Jurkat, Clone E6-1 (cell line): Measurements from ENCODE around the gene TP53BP1. TPM values are rescaled to one million over a fixed set of nuclear protein-coding genes. Genes with fewer than 3 reads are reported as not detected.
"Not testable (repeated sequence)": the region's sequence is repeated elsewhere in the genome, so short reads cannot be mapped to it uniquely, and the experiment has no call there.

Source experiments
- DNase-seq: peaks from one replicate; pipeline ENCODE4 v3.0.0-alpha.2; 2011; ENCODE audit warnings: low read depth, low spot score
- H3K4me3 ChIP-seq: 2 replicates; pipeline ENCODE4 v1.5.1; 2011; ENCODE audit warnings: mild to moderate bottlenecking, low read length, control low read depth, moderate library complexity
- polyA plus RNA-seq: library from polyadenylated mRNA; unstranded; fragments of >200 nt; gene quantifications from one replicate; pipeline ENCODE4 v1.2.1, GENCODE V29; 2012; ENCODE audit warnings: missing spikeins; ENCODE audit not compliant: insufficient read length, insufficient read depth

The TP53BP1 gene
- 30.0 TPM for polyA plus RNA-seq

- peak; percentile 91 for DNase-seq
- H3K4me3 ChIP-seq: peak within 1 kb of the TSS; percentile 89
These were observed at the start of gene TP53BP1 for GRCh38 chr15:43492673-43493601. TSS of gene TP53BP1 (minus strand) at chr15:43493156. CDS start at chr15:43493043, 113 bp downstream.

GRCh38 chr15:43541785-43542184 lies 48.8 kb upstream of the TP53BP1 start:
- H3K4me3 ChIP-seq: no peak overlapping the region
- DNase-seq: no peak

- no peak for DNase-seq
- no peak overlapping the region for H3K4me3 ChIP-seq
These were observed 45.1 kb upstream of the TP53BP1 start for GRCh38 chr15:43538091-43538490.

GRCh38 chr15:43534897-43535296 lies 41.9 kb upstream of the TP53BP1 start:
- DNase-seq: no peak

GRCh38 chr15:43532826-43533225 lies 39.9 kb upstream of the TP53BP1 start:
- DNase-seq, H3K4me3 ChIP-seq: not testable (repeated sequence)

More at GRCh38 chr15:43534897-43535296, 41.9 kb upstream of the TP53BP1 start:
- no peak overlapping the region for H3K4me3 ChIP-seq

- H3K4me3 ChIP-seq: no peak overlapping the region
- no peak for DNase-seq
These were observed 38.2 kb upstream of the TP53BP1 start for GRCh38 chr15:43531018-43531670.

- no peak for DNase-seq
- H3K4me3 ChIP-seq: no peak overlapping the region
These were observed 36.8 kb upstream of the TP53BP1 start for GRCh38 chr15:43529587-43530345.

GRCh38 chr15:43529141-43529540 lies 36.2 kb upstream of the TP53BP1 start:
- DNase-seq: no peak
- H3K4me3 ChIP-seq: no peak overlapping the region

GRCh38 chr15:43528542-43529007 lies 35.6 kb upstream of the TP53BP1 start:
- no peak overlapping the region for H3K4me3 ChIP-seq
- no peak for DNase-seq

GRCh38 chr15:43527802-43528541 lies 35.0 kb upstream of the TP53BP1 start:
- no peak overlapping the region for H3K4me3 ChIP-seq
- DNase-seq: no peak

- no peak for DNase-seq
- no peak overlapping the region for H3K4me3 ChIP-seq
These were observed 34.3 kb upstream of the TP53BP1 start for GRCh38 chr15:43527016-43527801.

- DNase-seq: no peak
- no peak overlapping the region for H3K4me3 ChIP-seq
These were observed 33.4 kb upstream of the TP53BP1 start for GRCh38 chr15:43526261-43526930.

- no peak overlapping the region for H3K4me3 ChIP-seq
- no peak for DNase-seq
These were observed 32.2 kb upstream of the TP53BP1 start for GRCh38 chr15:43525131-43525530.

- H3K4me3 ChIP-seq: no peak overlapping the region
- DNase-seq: no peak
These were observed 31.4 kb upstream of the TP53BP1 start for GRCh38 chr15:43524254-43524845.

- no peak for DNase-seq
- H3K4me3 ChIP-seq: no peak overlapping the region
These were observed 30.7 kb upstream of the TP53BP1 start for GRCh38 chr15:43523646-43524045.

GRCh38 chr15:43522247-43522646 lies 29.3 kb upstream of the TP53BP1 start:
- no peak overlapping the region for H3K4me3 ChIP-seq
- no peak for DNase-seq

- DNase-seq: no peak
- no peak overlapping the region for H3K4me3 ChIP-seq
These were observed 28.5 kb upstream of the TP53BP1 start for GRCh38 chr15:43521419-43521818.
